ENCODE results near the gene PITPNC1.
"Not testable (repeated sequence)": the region's sequence is repeated elsewhere in the genome, so short reads cannot be mapped to it uniquely, and the experiment has no call there.

PITPNC1 gene

DNA sequence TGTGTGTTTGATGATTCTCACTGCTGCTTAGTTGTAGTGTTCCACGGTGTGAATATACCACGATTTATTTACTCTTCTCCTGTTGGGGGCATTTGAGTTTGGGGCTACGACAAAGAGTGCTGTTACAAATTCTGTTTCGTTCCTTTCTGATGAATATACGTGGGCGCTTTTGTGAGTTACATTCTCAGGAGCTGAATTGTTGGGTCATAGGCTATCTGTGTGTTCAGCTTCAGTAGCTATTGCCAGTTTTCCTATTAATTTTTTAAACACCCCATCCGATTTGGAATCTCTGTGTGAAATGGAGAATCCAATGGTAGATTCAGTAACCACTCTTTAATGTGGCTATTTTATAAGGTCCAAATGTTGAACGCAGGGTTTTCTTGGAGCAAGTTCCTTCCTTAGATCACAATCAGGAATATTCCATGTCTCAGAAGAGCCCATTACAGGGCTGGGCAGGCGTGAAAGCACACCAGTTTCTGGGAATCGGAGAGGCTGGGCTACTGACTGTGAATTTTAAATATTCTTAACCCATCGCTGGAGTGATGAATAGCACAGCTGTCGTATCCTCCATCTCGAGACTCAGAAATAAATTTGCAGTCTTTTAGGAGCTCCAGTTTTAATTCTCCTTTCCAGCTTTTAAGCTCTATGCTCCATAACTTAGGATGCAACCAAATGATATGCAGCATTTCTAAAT lies 115.9 kb downstream of the PITPNC1 start:
- Histone ChIP-seq H3K4me3 (replicated peaks; ENCODE audit: low read depth, low read length) (no peak overlapping the region), H3K36me3 (ENCODE audit: control insufficient read depth, insufficient read depth, low read length) (no peaks in the 10 kb centered on the region), H3K27me3 (replicated peaks; ENCODE audit: control insufficient read depth, insufficient read depth, low read length) (no peaks in the 10 kb centered on the region)
- DNase-seq (ENCODE audit: extremely low read depth, insufficient read length), result no peak
- TF ChIP-seq, protein P1, sequence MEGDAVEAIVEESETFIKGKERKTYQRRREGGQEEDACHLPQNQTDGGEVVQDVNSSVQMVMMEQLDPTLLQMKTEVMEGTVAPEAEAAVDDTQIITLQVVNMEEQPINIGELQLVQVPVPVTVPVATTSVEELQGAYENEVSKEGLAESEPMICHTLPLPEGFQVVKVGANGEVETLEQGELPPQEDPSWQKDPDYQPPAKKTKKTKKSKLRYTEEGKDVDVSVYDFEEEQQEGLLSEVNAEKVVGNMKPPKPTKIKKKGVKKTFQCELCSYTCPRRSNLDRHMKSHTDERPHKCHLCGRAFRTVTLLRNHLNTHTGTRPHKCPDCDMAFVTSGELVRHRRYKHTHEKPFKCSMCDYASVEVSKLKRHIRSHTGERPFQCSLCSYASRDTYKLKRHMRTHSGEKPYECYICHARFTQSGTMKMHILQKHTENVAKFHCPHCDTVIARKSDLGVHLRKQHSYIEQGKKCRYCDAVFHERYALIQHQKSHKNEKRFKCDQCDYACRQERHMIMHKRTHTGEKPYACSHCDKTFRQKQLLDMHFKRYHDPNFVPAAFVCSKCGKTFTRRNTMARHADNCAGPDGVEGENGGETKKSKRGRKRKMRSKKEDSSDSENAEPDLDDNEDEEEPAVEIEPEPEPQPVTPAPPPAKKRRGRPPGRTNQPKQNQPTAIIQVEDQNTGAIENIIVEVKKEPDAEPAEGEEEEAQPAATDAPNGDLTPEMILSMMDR (IDR thresholded peaks at IDR 0.05; ENCODE audit: insufficient read depth, low read length, poor library complexity, severe bottlenecking), result no peak

DNA sequence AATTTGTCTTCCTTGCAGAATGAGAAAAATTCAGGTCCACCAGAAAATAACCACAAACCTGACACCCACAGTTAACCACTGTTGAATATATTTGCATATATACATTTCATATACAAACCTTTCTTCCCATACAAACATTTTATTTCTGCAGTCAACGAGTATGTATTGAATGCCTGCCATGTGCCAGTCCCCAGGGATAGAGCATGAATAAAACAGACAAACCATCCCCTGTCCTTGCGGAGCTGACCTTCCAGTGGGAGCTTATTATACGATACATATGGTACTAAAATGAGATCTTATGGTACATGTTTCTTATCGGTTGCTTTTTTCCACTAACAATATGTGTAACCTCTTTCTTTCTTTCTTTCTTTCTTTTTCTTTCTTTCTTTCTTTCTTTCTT lies 116.7 kb downstream of the PITPNC1 start:
- no peak for DNase-seq (ENCODE audit: extremely low read depth, insufficient read length)
- TF ChIP-seq, protein P1 (IDR thresholded peaks at IDR 0.05; ENCODE audit: insufficient read depth, low read length, poor library complexity, severe bottlenecking), result no peak
- H3K27me3 ChIP-seq (replicated peaks; ENCODE audit: control insufficient read depth, insufficient read depth, low read length), result no peaks in the 10 kb centered on the region
- H3K4me3 ChIP-seq (replicated peaks; ENCODE audit: low read depth, low read length), result no peak overlapping the region
- H3K36me3 ChIP-seq (ENCODE audit: control insufficient read depth, insufficient read depth, low read length), result no peaks in the 10 kb centered on the region

DNA sequence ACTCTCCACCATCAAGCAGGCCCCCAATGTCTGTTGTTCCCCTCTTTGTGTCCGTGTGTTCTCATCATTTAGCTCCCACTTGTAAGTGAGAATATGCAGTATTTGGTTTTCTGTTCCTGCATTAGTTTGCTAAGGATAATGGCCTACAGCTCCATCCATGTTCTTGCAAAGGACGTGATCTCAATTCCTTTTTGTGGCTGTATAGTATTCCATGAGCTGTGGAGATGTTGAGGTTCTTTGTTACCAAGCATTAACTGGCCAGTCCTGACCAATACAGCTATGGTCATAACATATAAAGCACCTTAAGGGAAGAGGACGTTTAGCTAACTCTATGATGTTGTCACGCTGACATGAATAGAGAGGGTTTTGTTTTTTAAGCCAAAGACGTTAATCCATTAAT lies 118.5 kb downstream of the PITPNC1 start:
- H3K27me3 ChIP-seq (replicated peaks; ENCODE audit: control insufficient read depth, insufficient read depth, low read length); DNase-seq (ENCODE audit: extremely low read depth, insufficient read length); H3K36me3 ChIP-seq (ENCODE audit: control insufficient read depth, insufficient read depth, low read length); H3K4me3 ChIP-seq (replicated peaks; ENCODE audit: low read depth, low read length): not testable (repeated sequence)

DNA sequence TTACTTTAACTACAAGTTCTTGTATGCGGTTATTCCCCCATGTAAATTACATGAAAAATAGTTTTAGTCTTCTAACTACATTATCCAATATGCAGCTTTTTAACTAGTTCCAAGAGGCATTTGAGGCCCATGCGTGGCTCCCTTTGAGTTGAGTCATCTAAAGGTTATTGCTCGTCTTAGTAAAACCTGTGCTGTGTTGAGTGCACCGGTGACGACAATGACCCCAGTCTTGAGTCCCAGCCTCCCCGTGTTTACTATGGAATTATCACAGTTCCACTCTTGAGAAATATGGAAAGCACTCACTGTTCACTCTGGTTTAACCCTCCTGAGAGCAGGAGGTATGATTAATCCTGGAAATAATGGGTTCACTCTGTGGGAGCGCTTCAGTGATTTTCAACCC lies 119.2 kb downstream of the PITPNC1 start:
- no peak overlapping the region for H3K4me3 ChIP-seq (replicated peaks; ENCODE audit: low read depth, low read length)
- no peaks in the 10 kb centered on the region for H3K27me3 ChIP-seq (replicated peaks; ENCODE audit: control insufficient read depth, insufficient read depth, low read length)
- TF ChIP-seq, protein P1 (IDR thresholded peaks at IDR 0.05; ENCODE audit: insufficient read depth, low read length, poor library complexity, severe bottlenecking), result no peak
- no peak for DNase-seq (ENCODE audit: extremely low read depth, insufficient read length)
- no peaks in the 10 kb centered on the region for H3K36me3 ChIP-seq (ENCODE audit: control insufficient read depth, insufficient read depth, low read length)

DNA sequence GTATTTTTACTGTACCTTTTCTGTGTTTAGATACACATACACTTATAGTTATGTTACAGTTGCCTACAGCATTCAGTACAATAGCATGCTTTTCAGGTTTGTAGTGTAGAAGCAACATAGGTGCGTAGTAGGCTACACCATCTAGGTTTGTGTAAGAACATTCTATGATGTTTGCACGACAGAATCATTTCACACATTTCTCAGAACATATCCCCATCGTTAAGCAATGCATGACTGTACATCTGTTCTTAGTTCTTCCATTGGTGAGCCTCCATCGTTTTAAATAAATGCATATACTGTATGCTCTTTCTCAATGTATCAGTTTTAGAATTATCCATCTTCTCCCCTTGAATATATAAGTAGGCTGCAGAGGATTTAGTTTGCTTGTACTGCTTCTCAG lies 122.6 kb downstream of the PITPNC1 start:
- Histone ChIP-seq H3K4me3 (replicated peaks; ENCODE audit: low read depth, low read length) (no peak overlapping the region), H3K36me3 (ENCODE audit: control insufficient read depth, insufficient read depth, low read length) (no peaks in the 10 kb centered on the region), H3K27me3 (replicated peaks; ENCODE audit: control insufficient read depth, insufficient read depth, low read length) (no peaks in the 10 kb centered on the region)
- DNase-seq (ENCODE audit: extremely low read depth, insufficient read length), result no peak
- TF ChIP-seq, protein P1 (IDR thresholded peaks at IDR 0.05; ENCODE audit: insufficient read depth, low read length, poor library complexity, severe bottlenecking), result no peak

DNA sequence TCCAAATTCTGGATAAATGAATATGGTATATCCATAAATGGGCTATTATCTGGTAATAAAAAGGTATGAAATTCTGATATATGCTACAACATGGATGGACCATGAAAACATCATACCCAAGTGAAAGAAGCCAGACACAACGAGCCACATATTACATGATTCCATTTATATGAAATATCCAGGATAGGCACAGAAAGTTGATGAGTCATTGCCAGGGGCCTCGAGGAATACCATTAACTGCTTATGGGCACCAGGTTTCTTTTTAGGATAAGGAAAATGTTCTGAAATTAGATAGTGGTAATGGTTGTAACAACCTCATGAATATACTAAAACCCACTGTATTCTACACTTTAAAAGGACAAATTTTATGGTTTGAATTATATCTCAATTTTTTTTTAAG lies 123.2 kb downstream of the PITPNC1 start:
- TF ChIP-seq, protein P1 (IDR thresholded peaks at IDR 0.05; ENCODE audit: insufficient read depth, low read length, poor library complexity, severe bottlenecking), result no peak
- no peak for DNase-seq (ENCODE audit: extremely low read depth, insufficient read length)
- no peaks in the 10 kb centered on the region for H3K36me3 ChIP-seq (ENCODE audit: control insufficient read depth, insufficient read depth, low read length)

More for the DNA sequence above, 123.2 kb downstream of the PITPNC1 start:
- Histone ChIP-seq H3K27me3 (replicated peaks; ENCODE audit: control insufficient read depth, insufficient read depth, low read length) (no peaks in the 10 kb centered on the region), H3K4me3 (replicated peaks; ENCODE audit: low read depth, low read length) (no peak overlapping the region)
